ENCODE data around the gene RRAS.

DNA sequence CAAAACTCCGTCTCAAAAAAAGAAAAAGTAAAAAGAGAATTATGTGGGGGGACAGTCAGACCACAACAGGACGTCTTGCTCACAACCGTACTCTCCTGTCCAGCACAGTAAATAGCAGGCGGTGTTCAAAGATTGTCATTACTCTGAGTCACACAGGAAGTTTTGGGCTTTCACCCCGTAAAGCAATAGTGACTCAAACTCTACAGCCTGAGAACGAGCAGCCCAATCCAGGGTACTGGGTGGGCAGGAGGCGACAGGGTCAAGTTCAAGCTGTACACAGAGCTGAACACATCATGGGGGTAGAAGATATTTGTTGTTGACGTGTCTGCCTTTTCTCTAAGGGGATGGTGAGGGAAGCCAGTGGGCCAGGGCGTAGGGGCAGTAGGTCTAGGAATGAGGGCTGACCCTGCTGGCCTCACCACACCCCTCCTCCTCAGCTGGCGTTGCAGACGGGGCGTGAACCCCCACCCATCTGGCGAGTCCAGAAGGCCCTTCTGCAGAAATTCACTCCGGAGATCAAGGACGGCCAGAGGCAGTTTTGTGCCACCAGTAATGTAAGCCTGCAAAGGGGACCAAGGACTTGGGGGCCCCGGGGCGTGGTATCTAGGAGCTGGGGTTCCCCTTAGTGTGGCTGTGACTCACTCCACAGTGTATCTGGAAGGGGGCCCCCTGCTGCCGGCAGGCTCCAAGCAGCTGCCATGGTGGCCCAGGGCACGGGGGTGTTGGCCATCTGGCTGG lies 25.7 kb downstream of the RRAS start:
- no peak for TF ChIP-seq EZH2phosphoT487 (IDR thresholded peaks at IDR 0.05; ENCODE audit: borderline replicate concordance, low read depth)
- TF ChIP-seq, protein P1, sequence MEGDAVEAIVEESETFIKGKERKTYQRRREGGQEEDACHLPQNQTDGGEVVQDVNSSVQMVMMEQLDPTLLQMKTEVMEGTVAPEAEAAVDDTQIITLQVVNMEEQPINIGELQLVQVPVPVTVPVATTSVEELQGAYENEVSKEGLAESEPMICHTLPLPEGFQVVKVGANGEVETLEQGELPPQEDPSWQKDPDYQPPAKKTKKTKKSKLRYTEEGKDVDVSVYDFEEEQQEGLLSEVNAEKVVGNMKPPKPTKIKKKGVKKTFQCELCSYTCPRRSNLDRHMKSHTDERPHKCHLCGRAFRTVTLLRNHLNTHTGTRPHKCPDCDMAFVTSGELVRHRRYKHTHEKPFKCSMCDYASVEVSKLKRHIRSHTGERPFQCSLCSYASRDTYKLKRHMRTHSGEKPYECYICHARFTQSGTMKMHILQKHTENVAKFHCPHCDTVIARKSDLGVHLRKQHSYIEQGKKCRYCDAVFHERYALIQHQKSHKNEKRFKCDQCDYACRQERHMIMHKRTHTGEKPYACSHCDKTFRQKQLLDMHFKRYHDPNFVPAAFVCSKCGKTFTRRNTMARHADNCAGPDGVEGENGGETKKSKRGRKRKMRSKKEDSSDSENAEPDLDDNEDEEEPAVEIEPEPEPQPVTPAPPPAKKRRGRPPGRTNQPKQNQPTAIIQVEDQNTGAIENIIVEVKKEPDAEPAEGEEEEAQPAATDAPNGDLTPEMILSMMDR (IDR thresholded peaks at IDR 0.05), result peak; percentile 12; the same call in 1 of the 2 replicates
- no peak for TF ChIP-seq TAF1 (IDR thresholded peaks at IDR 0.05; ENCODE audit: borderline replicate concordance, low read depth, low read length)
- TF ChIP-seq RCOR1 (IDR thresholded peaks at IDR 0.05; ENCODE audit: low read length), result no peak
- TF ChIP-seq MAX (IDR thresholded peaks at IDR 0.05; ENCODE audit: low read depth), result no peak
- TF ChIP-seq TCF12 (IDR thresholded peaks at IDR 0.05), result no peak; the same call in 1 of the 2 replicates

All from SK-N-SH (cell line).